GM08714 (cell line): ENCODE results near the gene DGCR8.
"Not testable (repeated sequence)": the region's sequence is repeated elsewhere in the genome, so short reads cannot be mapped to it uniquely, and the experiment has no call there.

Experiments used
- H3K4me3 ChIP-seq: fragments of 200-500 bp; sonication (Bioruptor generic); 2 replicates; pipeline ENCODE4 v1.5.1; 2014; ENCODE audit warnings: mild to moderate bottlenecking, low read length, inconsistent platforms
- ZNF274 ChIP-seq: IDR thresholded peaks from 2 replicates; pipeline ENCODE4 v1.6.1; 2012; ENCODE audit warnings: mild to moderate bottlenecking, low read depth, low read length

Gene DGCR8

GRCh38 chr22:20156042-20156389, 76.0 kb downstream of the DGCR8 start:
- no peak overlapping the region for H3K4me3 ChIP-seq

GRCh38 chr22:20156611-20157429, 76.8 kb downstream of the DGCR8 start:
- TF ChIP-seq ZNF274: no peak
- no peak overlapping the region for H3K4me3 ChIP-seq

More at GRCh38 chr22:20156042-20156389, 76.0 kb downstream of the DGCR8 start:
- TF ChIP-seq ZNF274: no peak

GRCh38 chr22:20157430-20158183, 77.6 kb downstream of the DGCR8 start:
- TF ChIP-seq ZNF274: no peak
- H3K4me3 ChIP-seq: no peak overlapping the region

- H3K4me3 ChIP-seq: no peak overlapping the region
- TF ChIP-seq ZNF274: no peak
These were observed 78.5 kb downstream of the DGCR8 start for GRCh38 chr22:20158391-20159036.

- no peak for TF ChIP-seq ZNF274
- H3K4me3 ChIP-seq: no peak overlapping the region
These were observed 79.0 kb downstream of the DGCR8 start for GRCh38 chr22:20159076-20159475.

GRCh38 chr22:20159531-20159930, 79.5 kb downstream of the DGCR8 start:
- H3K4me3 ChIP-seq: not testable (repeated sequence)

- TF ChIP-seq ZNF274: no peak
- no peak overlapping the region for H3K4me3 ChIP-seq
These were observed 80.0 kb downstream of the DGCR8 start for GRCh38 chr22:20160041-20160440.
